ENCODE results near the gene PLXND1.
A peak's percentile ranks its signal among the peaks of the same experiment; 100 is the strongest.

Gene PLXND1

DNA sequence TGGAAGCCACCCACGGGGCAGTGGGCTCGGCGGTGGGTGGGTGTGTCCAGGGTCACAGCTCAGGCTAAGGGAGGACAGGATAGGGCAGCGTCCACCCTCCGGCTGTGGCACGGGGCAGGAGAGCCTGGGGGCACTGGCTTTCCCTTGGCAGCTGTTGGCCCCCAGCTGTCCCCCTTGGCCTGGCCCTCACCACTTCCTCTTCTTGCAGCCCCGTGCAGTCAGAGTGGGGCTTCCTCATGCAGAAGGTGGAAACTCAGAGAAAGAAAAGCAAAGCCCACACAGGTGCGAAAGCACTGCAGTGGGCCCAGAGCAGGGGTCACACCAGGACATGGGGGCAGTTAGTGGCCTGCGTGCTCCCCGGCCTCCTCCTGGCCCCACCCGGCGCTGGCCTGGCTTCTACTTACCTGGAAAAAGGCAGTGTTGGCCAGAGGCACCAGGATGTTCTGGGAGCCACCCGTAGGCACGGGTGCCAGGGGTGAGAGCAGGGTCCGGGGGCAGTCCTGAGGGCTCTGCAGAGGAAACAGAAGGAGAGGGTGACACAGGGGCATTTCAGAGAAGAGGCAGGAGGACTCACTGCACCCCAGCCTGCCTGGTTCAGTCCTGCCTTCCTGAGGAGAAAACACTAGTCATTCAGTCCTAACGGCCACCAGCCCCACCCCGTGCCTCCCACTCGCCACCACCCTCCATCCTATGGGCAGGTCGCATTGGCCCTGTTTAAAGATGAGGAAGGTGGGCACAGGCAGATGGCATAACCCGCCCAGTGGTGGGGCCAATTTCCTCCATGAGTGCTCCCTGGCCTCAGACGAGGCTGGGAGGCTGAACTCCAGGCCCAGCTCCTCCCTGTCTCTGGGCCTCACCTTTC lies 28.3 kb downstream of the PLXND1 start:
- peak; percentile 47 for DNase-seq
- H3K79me2 ChIP-seq (ENCODE audit: insufficient read depth, low read length): peaks cover 17% of the 10 kb centered on the region
- H3K9ac ChIP-seq (ENCODE audit: low read depth, low read length): peak overlapping the region; percentile 17; the same call in 1 of the 2 replicates
- peak overlapping the region; percentile 65 for H3K27ac ChIP-seq (ENCODE audit: low read length)
- H3K27me3 ChIP-seq (ENCODE audit: insufficient read depth, low read length, poor library complexity): no peaks in the 10 kb centered on the region
- no peak overlapping the region for H2AFZ ChIP-seq (ENCODE audit: low read depth, low read length)
- H4K20me1 ChIP-seq (ENCODE audit: insufficient read depth, low read length): peaks cover 51% of the 10 kb centered on the region
- no peak overlapping the region for H3K4me2 ChIP-seq (ENCODE audit: insufficient read depth, low read length)
- peaks cover 100% of the 10 kb centered on the region for H3K36me3 ChIP-seq (ENCODE audit: insufficient read depth, low read length)
- TF ChIP-seq, protein P1, sequence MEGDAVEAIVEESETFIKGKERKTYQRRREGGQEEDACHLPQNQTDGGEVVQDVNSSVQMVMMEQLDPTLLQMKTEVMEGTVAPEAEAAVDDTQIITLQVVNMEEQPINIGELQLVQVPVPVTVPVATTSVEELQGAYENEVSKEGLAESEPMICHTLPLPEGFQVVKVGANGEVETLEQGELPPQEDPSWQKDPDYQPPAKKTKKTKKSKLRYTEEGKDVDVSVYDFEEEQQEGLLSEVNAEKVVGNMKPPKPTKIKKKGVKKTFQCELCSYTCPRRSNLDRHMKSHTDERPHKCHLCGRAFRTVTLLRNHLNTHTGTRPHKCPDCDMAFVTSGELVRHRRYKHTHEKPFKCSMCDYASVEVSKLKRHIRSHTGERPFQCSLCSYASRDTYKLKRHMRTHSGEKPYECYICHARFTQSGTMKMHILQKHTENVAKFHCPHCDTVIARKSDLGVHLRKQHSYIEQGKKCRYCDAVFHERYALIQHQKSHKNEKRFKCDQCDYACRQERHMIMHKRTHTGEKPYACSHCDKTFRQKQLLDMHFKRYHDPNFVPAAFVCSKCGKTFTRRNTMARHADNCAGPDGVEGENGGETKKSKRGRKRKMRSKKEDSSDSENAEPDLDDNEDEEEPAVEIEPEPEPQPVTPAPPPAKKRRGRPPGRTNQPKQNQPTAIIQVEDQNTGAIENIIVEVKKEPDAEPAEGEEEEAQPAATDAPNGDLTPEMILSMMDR (IDR thresholded peaks at IDR 0.05; ENCODE audit: borderline replicate concordance, extremely low read depth, low read length, poor library complexity, severe bottlenecking): no peak
- TF ChIP-seq EZH2 (IDR thresholded peaks at IDR 0.05; ENCODE audit: borderline replicate concordance, low read depth, low read length, severe bottlenecking): no peak
- H3K4me3 ChIP-seq (ENCODE audit: low read depth in 1 of 2, low read length in 2 of 2): no peak overlapping the region
- ATAC-seq (ENCODE audit: insufficient read depth, low read depth): peak; percentile 17; the same call in 2 of the 3 replicates
- no peaks in the 10 kb centered on the region for H3K9me3 ChIP-seq (ENCODE audit: insufficient read depth, low read length, severe bottlenecking)
- peaks cover 40% of the 10 kb centered on the region for H3K4me1 ChIP-seq (ENCODE audit: insufficient read depth, low read length)

DNA sequence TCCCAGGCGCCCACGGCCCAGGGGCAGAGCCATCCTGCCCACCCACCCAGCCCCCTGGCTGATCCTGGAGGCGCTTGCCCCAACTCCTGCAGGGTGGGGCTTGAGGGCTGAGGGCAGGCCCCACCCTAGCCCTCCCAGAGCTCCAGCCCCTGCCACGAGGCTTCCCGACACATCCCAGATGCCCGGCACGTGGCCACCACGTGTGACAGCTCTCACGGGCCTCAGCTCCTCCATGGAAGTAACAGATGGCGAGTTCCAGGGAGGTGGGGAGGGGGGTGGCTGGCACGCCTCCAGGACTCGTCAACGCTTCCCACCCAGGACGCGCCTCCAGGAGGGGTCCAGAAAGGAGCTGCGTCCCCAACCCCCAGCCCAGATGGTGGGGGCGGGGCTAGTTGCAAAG lies 29.1 kb downstream of the PLXND1 start:
- Histone ChIP-seq H3K9ac (ENCODE audit: low read depth, low read length) (no peak overlapping the region), H3K4me3 (ENCODE audit: low read depth in 1 of 2, low read length in 2 of 2) (no peak overlapping the region), H3K27me3 (ENCODE audit: insufficient read depth, low read length, poor library complexity) (no peaks in the 10 kb centered on the region), H3K4me1 (ENCODE audit: insufficient read depth, low read length) (peaks cover 40% of the 10 kb centered on the region), H3K36me3 (ENCODE audit: insufficient read depth, low read length) (peaks cover 100% of the 10 kb centered on the region), H3K79me2 (ENCODE audit: insufficient read depth, low read length) (peaks cover 15% of the 10 kb centered on the region), H4K20me1 (ENCODE audit: insufficient read depth, low read length) (peaks cover 53% of the 10 kb centered on the region), H2AFZ (ENCODE audit: low read depth, low read length) (no peak overlapping the region), H3K27ac (ENCODE audit: low read length) (peak overlapping the region; percentile 65), H3K9me3 (ENCODE audit: insufficient read depth, low read length, severe bottlenecking) (no peaks in the 10 kb centered on the region), H3K4me2 (ENCODE audit: insufficient read depth, low read length) (no peak overlapping the region)
- ATAC-seq (ENCODE audit: insufficient read depth, low read depth): no peak; the same call in 1 of the 3 replicates
- no peak for TF ChIP-seq EZH2 (IDR thresholded peaks at IDR 0.05; ENCODE audit: borderline replicate concordance, low read depth, low read length, severe bottlenecking)
- TF ChIP-seq, protein P1 (IDR thresholded peaks at IDR 0.05; ENCODE audit: borderline replicate concordance, extremely low read depth, low read length, poor library complexity, severe bottlenecking): no peak
- DNase-seq: peak; percentile 54

DNA sequence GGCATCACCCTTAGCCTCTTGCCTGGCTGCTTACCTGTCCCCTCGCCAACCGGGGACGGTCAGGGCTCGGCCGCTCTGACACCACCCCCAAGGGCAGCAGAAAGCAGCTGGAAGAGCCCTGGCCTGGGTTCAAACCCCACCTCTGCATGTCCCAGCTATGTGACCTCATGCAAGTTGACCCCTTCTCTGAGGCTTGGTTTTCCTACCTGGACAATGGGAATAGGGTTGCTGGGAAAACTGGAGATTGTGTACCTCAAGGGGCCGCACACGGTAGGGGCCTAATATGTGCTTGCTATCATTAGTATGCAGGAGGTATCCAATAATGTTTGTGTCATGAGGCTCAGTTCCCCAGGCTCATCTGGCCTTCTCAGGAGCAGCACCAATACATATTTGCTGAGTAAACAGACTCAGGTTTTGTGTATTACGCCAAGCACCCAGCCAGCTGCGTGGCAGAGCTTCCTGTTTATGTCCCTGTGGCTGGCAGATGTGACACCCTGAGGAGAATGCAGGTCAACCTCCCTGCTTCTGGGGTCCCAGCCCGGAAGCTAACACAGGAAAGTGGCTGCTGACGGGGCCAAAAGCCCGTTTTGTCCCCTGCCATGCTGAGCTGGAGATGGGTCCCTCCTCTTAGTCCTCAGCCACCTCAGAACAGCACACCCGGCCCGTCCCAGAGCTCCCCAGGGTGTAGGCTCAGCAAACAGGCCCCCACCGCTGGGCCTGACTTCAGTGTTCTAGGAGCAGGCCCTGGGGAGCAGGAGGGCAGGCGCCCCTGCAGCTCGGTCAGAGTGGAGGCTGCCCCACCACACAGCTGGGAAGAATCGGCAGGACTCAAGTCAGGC lies 29.7 kb downstream of the PLXND1 start:
- Histone ChIP-seq H3K4me2 (ENCODE audit: insufficient read depth, low read length) (no peak overlapping the region), H2AFZ (ENCODE audit: low read depth, low read length) (no peak overlapping the region), H3K36me3 (ENCODE audit: insufficient read depth, low read length) (peaks cover 100% of the 10 kb centered on the region), H3K27ac (ENCODE audit: low read length) (peak overlapping the region; percentile 62), H3K9ac (ENCODE audit: low read depth, low read length) (peak overlapping the region; percentile 9; the same call in 1 of the 2 replicates), H3K79me2 (ENCODE audit: insufficient read depth, low read length) (peaks cover 13% of the 10 kb centered on the region; the same call in 1 of the 2 replicates), H3K4me3 (ENCODE audit: low read depth in 1 of 2, low read length in 2 of 2) (no peak overlapping the region), H4K20me1 (ENCODE audit: insufficient read depth, low read length) (peaks cover 52% of the 10 kb centered on the region), H3K9me3 (ENCODE audit: insufficient read depth, low read length, severe bottlenecking) (no peaks in the 10 kb centered on the region), H3K4me1 (ENCODE audit: insufficient read depth, low read length) (peaks cover 40% of the 10 kb centered on the region), H3K27me3 (ENCODE audit: insufficient read depth, low read length, poor library complexity) (no peaks in the 10 kb centered on the region)
- ATAC-seq (ENCODE audit: insufficient read depth, low read depth): peak; percentile 80
- TF ChIP-seq EZH2 (IDR thresholded peaks at IDR 0.05; ENCODE audit: borderline replicate concordance, low read depth, low read length, severe bottlenecking): no peak
- TF ChIP-seq, protein P1 (IDR thresholded peaks at IDR 0.05; ENCODE audit: borderline replicate concordance, extremely low read depth, low read length, poor library complexity, severe bottlenecking): no peak
- DNase-seq: peak; percentile 81
